GM21576 (cell line): Measurements from ENCODE around the gene MARS1.
"Not testable (repeated sequence)": the region's sequence is repeated elsewhere in the genome, so short reads cannot be mapped to it uniquely, and the experiment has no call there.

Experiments
- ATAC-seq: cut with Tn5 transposase; IDR thresholded peaks from one replicate; pipeline ENCODE4 v1.9.1; 2021; ENCODE audit warnings: mild to moderate bottlenecking, moderate library complexity; ENCODE audit not compliant: unreplicated experiment

The MARS1 gene

DNA sequence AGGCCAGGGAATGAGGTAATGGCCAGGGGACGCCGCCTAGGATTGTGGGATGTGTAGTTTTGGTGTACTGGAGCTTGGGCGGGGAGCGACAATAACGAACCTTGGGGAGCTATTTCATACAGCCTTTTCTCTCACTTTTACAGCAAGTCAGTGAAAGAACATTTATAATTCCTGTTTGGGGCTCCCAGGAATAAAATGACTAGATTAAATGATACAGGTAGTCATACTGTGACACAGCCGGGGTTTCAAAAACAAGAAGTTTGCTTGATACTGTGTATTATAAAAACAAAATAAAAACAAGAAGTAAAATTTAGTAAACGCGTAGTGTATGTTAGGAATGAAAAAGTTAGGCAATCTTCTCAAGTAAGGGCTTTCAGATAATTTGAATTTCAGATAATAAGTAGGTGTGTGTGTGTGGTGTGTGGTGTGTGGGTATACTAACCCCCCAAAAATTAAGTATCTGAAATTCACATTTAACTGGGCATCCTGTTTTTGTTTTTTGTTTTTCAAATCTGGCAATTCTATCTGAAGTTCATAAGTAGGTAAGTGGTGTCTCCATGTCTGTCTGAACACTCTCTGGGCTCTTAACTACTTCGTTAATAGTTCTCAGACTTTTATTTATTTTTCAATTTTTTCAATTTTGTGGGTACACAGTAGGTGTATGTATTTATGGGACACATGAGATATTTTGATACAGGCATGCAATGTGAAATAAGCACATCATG is 59.6 kb downstream of the MARS1 start:
- ATAC-seq, result no peak

DNA sequence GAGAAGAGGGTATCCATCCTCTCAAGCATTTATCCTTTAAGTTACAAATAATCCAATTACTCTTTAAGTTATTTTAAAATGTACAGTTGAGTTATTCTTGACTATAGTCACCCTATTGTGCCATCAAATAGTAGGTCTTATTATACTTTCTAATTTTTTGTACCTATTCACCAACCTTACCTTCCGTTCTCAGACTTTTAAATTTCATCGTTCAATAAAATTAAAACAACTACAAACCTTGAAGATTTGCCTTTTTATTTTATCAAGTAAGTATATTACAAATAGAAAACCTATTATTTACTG is 60.1 kb downstream of the MARS1 start:
- no peak for ATAC-seq

DNA sequence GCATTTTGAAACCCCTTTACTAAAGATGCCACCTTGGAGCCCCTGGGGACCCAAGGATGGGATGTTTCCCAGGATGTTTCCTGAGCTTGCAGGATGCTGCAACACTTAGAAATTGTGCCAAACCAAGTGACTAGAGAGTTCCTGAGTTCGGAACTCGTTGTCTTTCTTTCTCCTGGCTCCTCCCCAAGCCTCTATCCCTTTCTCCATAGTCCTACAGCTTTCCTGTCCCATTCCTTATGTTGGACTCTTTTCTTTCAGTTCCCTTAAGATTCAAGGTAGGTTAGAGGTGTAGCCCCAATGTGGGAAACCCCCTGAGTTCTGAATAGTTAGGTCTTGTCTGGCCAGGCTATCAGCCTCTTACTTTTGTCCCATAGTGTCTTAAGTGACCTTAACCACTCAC is 60.6 kb downstream of the MARS1 start:
- no peak for ATAC-seq

DNA sequence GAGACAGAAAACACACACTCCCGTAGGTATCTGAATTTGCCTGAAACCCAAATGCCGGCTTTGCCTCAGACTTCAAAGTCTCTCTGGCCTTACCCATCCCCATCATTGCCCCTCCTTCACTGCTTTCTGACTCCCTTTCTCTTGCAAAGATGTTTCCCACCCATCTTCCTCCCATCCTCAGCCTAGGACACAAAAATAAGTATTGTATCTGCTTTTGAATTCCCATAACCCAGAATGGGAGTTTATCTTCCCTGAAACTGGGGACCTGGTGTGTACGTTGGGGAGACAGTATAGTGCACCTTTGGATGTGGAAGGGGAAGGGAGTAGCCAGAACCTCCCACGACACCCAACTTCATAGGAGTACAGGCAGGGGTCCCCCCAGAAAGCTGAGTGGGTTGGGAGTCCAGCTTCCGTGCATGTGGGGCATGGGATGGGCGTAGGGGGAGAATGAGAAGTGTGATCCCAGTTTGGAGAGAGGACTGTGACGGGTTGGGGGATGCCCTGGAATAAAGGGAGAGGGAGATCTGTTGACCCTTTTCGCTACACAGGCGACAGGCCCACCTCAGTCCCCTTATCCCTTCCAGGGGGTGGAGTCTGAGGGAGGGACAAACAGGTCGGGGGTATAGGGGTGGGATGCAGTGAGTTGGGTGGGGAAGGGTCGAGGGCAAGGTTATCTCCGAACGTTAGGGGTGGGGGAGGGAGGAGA is 61.5 kb downstream of the MARS1 start:
- ATAC-seq, result no peak

- ATAC-seq, result no peak
These were observed 62.2 kb downstream of the MARS1 start, which contains the start of gene KIF5A for GRCh38 chr12:57549909-57550640. Gene KIF5A, plus strand, starts transcription at chr12:57550044. Its CDS starts 228 bp downstream, at chr12:57550272.

- no peak for ATAC-seq
These were observed 63.0 kb downstream of the MARS1 start for GRCh38 chr12:57550641-57551549.

- no peak for ATAC-seq
These were observed 63.9 kb downstream of the MARS1 start for GRCh38 chr12:57551637-57552305.

- no peak for ATAC-seq
These were observed 64.4 kb downstream of the MARS1 start for GRCh38 chr12:57552306-57552651.

DNA sequence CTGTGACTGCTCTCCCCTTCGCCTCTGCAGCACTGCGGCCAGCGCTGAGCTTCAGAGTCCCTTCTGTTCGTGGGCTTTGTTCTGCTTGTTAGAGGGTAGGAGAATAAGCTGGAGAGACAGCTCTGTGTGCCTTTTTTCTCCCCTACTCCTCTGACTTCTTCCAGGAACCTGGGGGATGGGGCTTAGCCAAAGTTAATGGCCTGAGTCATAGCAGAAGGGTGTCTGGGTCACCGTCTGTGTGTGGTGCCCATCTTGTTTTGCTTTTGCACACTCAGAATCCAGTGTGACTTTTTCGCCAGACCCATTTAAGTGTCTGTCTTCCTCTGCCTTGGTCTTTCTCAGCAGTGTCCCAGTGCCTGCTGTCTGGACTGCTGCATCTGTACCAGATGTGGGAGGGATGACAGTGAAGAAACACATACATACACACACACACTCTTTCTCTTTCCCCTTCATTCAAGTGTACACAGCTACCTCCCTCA is 65.0 kb downstream of the MARS1 start:
- no peak for ATAC-seq

DNA sequence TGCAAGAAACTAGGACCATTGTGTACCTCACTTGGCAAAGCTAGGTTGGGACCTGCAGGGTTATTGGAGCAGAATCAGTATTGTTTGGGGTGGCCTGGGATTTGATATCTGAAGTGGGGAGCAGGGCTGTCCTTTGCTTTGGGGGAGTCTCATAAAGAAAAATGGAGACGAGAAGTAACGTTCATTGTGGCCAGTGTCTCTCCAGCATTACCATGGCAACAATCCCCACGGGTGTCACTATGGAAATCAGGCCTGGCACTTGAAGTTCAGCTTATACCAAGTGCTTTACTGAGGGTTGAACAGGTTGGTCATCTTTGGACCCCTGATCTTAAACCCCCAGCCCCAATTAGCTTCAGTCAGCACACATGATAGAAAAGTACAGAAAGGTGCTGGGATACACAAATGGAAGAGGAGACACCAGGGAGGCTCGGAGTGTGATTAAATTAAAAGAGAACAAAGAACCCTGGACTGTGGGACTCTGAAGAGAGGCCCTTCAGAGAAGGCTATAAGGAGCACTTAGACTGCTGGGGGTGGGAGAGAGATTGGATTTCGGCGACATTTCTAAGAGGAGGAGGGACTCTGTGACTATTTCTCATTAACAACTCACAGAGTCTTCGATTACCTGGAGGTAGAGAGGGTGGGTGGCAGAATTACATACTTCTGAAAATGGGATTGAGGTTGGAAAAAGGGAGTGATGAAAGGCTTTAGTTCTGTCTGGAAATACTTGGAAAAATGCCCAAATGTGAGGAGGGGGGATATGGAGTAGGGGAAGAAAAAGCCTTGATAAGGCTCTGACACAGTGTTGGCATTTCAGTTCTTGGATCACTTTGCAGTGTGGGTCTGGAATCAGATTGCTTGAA is 65.7 kb downstream of the MARS1 start:
- ATAC-seq, result no peak

- ATAC-seq, result no peak
These were observed 66.6 kb downstream of the MARS1 start for GRCh38 chr12:57554453-57554852.

GRCh38 chr12:57554897-57555296 is 67.0 kb downstream of the MARS1 start:
- ATAC-seq, result no peak

DNA sequence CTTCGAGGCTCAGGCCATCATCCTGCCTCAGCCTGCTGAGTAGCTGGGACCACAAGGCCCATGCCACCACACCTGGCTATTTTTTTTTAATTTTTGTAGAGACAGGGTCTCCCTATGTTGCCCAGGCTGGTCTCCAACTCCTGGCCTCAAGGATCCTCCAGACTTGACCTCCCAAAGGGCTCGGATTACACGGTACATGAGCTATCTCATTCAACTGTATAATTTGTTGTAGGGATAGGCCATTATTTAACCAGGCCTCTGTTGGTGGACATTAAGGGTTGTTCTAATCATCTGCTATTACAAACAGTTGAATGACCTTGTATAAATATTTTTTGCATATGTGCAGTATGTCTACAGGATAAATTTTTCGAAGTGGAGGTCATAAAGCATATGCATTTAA is 71.0 kb downstream of the MARS1 start:
- no peak for ATAC-seq

- no peak for ATAC-seq
These were observed 72.6 kb downstream of the MARS1 start for GRCh38 chr12:57560516-57560915.

DNA sequence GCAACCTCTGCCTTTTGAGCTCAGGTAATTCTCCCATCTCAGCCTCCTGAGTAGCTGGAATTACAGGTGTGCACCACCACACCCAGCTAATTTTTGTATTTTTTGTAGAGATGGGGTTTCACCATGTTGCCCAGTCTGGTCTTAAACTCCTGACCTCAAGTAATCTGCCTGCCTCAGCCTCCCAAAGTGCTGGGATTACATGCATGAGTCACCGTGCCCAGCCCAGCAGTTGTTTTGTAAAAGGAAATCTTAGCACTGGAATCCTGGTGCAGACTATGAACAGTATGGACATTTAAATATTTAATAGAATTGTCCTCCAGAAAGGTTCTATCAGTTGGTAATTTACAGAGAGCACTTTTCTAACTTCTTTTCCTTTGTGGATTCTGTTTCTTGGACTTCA is 73.2 kb downstream of the MARS1 start:
- not testable (repeated sequence) for ATAC-seq

- ATAC-seq, result no peak
These were observed 75.5 kb downstream of the MARS1 start for GRCh38 chr12:57563358-57563757.

- ATAC-seq, result no peak
These were observed 76.4 kb downstream of the MARS1 start for GRCh38 chr12:57564178-57564740.
